HFFc6 (cell line): ENCODE results near the gene MALRD1. TPM values are rescaled to one million over a fixed set of nuclear protein-coding genes. Genes with fewer than 3 reads are reported as not detected.

Source experiments
- DNase-seq: peaks from one replicate; pipeline ENCODE4 v3.0.0-alpha.2; 2018
- H3K27ac Mint-ChIP-seq: 2 replicates; pipeline ENCODE4 v1.8.0; 2020; ENCODE audit warnings: mild to moderate bottlenecking, mixed read lengths
- H3K27me3 Mint-ChIP-seq: 2 replicates; pipeline ENCODE4 v1.8.0; 2021; ENCODE audit warnings: mild to moderate bottlenecking, moderate library complexity, mixed read lengths; ENCODE audit not compliant: insufficient read depth
- H3K36me3 Mint-ChIP-seq: 2 replicates; pipeline ENCODE4 v1.8.0; 2021; ENCODE audit warnings: low read depth, mixed read lengths
- H3K4me1 Mint-ChIP-seq: 2 replicates; pipeline ENCODE4 v1.8.0; 2020; ENCODE audit warnings: low read depth, mixed read lengths
- H3K4me3 Mint-ChIP-seq: 2 replicates; pipeline ENCODE4 v1.8.0; 2020; ENCODE audit warnings: mild to moderate bottlenecking, moderate library complexity, mixed read lengths
- H3K9me3 Mint-ChIP-seq: 2 replicates; pipeline ENCODE4 v1.8.0; 2020; ENCODE audit warnings: mild to moderate bottlenecking, mixed read lengths
- CTCF ChIP-seq: fragments of 200-600 bp; sonication (generic); IDR thresholded peaks from 2 replicates; pipeline ENCODE4 v1.5.0; 2021; ENCODE audit warnings: antibody characterized with exemption, mild to moderate bottlenecking
- total RNA-seq, 6 experiments: library from RNA; stranded (reverse); fragmentation: NEBNext Ultra II Directional; extraction: Animal tissue kit (Norgen Biotek cat#: 25700); gene quantifications; 2 replicates in 1 of 6; 3 replicates in 5 of 6; pipeline ENCODE4 v1.2.3, GENCODE V29; 2021

The MALRD1 gene
- total RNA-seq, 6 experiments from 2014 or later: not detected

- no peak for DNase-seq
- Mint-ChIP-seq H3K4me1 (no peaks in the 10 kb centered on the region), H3K36me3 (no peaks in the 10 kb centered on the region), H3K4me3 (no peak overlapping the region), H3K9me3 (peaks cover 28% of the 10 kb centered on the region), H3K27ac (no peak overlapping the region), H3K27me3 (no peaks in the 10 kb centered on the region; the same call in 1 of the 2 replicates)
- TF ChIP-seq CTCF: no peak
Measured at GRCh38 chr10:19231034-19231433, 182.4 kb downstream of the MALRD1 start.

GRCh38 chr10:19245889-19246752 lies 197.5 kb downstream of the MALRD1 start:
- H3K27me3 Mint-ChIP-seq: no peaks in the 10 kb centered on the region; the same call in 1 of the 2 replicates
- no peak for TF ChIP-seq CTCF
- no peaks in the 10 kb centered on the region for H3K36me3 Mint-ChIP-seq
- no peak overlapping the region for H3K4me3 Mint-ChIP-seq
- DNase-seq: no peak
- H3K27ac Mint-ChIP-seq: no peak overlapping the region
- H3K4me1 Mint-ChIP-seq: no peaks in the 10 kb centered on the region; the same call in 1 of the 2 replicates
- peaks cover 16% of the 10 kb centered on the region for H3K9me3 Mint-ChIP-seq

- TF ChIP-seq CTCF: no peak
- no peak for DNase-seq
- Mint-ChIP-seq H3K27me3 (no peaks in the 10 kb centered on the region), H3K36me3 (no peaks in the 10 kb centered on the region), H3K4me1 (no peaks in the 10 kb centered on the region; the same call in 1 of the 2 replicates), H3K9me3 (peaks cover 10% of the 10 kb centered on the region), H3K27ac (no peak overlapping the region), H3K4me3 (no peak overlapping the region)
Measured at GRCh38 chr10:19247843-19248242, 199.2 kb downstream of the MALRD1 start.

- H3K27ac Mint-ChIP-seq: no peak overlapping the region
- peaks cover 15% of the 10 kb centered on the region for H3K9me3 Mint-ChIP-seq
- H3K4me3 Mint-ChIP-seq: no peak overlapping the region
- TF ChIP-seq CTCF: no peak
- H3K4me1 Mint-ChIP-seq: no peaks in the 10 kb centered on the region; the same call in 1 of the 2 replicates
- no peaks in the 10 kb centered on the region for H3K27me3 Mint-ChIP-seq
- no peaks in the 10 kb centered on the region for H3K36me3 Mint-ChIP-seq
- no peak for DNase-seq
Measured at GRCh38 chr10:19250546-19250945, 201.9 kb downstream of the MALRD1 start.

- Mint-ChIP-seq H3K27ac (no peak overlapping the region), H3K9me3 (peaks cover 15% of the 10 kb centered on the region), H3K4me3 (no peak overlapping the region), H3K4me1 (no peaks in the 10 kb centered on the region; the same call in 1 of the 2 replicates), H3K36me3 (no peaks in the 10 kb centered on the region), H3K27me3 (no peaks in the 10 kb centered on the region)
- no peak for TF ChIP-seq CTCF
- DNase-seq: no peak
Measured at GRCh38 chr10:19252531-19252930, 203.9 kb downstream of the MALRD1 start.
